GM10266 (cell line): ENCODE measurements around the gene ZAR1L.

Experiments
- DNase-seq: peaks from one replicate; pipeline ENCODE4 v3.0.0; 2012; ENCODE audit errors: extremely low spot score
- CTCF ChIP-seq: IDR thresholded peaks from 2 replicates; pipeline ENCODE4 v1.5.1; 2012; ENCODE audit warnings: mild to moderate bottlenecking, low read depth; ENCODE audit not compliant: control insufficient read depth, insufficient read depth; ENCODE audit errors: missing control alignments

Gene ZAR1L

GRCh38 chr13:32254916-32255723, 60.0 kb downstream of the ZAR1L start:
- TF ChIP-seq CTCF, result no peak
- no peak for DNase-seq

GRCh38 chr13:32254416-32254815, 60.7 kb downstream of the ZAR1L start:
- TF ChIP-seq CTCF, result no peak
- DNase-seq, result no peak

GRCh38 chr13:32253911-32254399, 61.2 kb downstream of the ZAR1L start:
- TF ChIP-seq CTCF, result no peak
- DNase-seq, result no peak
